HG02840 (cell line): Measurements from ENCODE around the gene THBS1.

ENCODE experiments used
- ATAC-seq: cut with Tn5 transposase; IDR thresholded peaks from one replicate; pipeline ENCODE4 v1.9.1; 2021; ENCODE audit warnings: mild to moderate bottlenecking, moderate library complexity, moderate number of reproducible peaks; ENCODE audit not compliant: unreplicated experiment, low FRiP score

The THBS1 gene

DNA sequence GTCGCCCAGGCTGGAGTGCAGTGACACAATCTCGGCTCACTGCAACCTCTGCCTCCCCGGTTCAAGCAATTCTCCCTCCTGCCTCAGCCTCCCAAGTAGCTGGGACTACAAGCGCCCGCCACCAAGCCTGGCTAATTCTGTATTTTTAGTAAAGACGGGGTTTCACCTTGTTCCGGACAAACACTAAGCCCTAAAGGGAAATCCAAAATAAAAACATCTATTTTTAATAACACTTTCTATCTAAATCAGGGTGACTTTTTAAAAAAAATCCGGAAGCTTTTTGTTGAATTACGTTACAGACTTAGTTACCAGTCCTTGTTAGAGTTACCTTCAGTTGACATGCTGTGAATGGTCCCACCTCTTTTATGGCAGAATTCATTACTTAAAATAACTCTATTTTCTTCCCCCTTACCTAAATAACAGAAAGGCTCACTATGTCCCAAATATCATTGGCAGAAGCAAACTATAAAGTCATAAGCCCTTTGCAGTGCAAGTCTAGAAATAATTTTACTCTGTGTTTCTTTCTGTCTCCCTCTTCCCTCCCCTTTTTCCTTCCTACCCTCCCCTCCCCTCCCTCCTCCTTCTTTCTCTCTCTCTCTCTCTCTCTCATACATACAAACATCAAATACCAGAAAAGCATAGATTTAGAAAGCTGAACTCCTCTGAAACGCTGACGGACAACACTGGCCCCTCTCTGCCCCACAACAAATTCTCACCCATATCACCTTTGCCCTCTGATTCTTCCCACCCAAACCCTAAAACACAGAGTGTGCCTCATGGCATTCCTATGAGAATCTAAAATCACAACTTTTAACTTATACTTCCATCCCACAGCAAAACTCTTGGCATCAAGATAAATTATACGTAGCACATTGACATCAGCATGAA lies 18.3 kb downstream of the THBS1 start:
- no peak for ATAC-seq

DNA sequence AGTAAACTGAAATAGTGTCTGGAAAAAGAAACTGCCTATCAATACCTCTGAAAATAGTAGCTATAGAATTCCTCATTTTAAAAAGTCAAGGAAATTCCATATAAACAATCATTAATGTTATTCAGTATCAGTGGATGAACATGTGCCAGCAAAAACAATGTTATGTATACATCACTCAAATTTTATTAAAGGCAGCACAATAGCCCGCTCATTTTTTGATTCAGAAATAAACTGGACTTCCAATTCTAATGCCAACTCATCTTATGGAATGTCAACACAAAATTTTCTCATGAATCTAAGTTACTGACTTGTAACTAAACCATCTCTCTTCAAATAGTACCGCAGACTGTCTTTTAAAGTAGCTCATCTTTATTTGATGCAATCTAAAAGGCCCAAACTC lies 19.0 kb downstream of the THBS1 start:
- ATAC-seq = no peak

DNA sequence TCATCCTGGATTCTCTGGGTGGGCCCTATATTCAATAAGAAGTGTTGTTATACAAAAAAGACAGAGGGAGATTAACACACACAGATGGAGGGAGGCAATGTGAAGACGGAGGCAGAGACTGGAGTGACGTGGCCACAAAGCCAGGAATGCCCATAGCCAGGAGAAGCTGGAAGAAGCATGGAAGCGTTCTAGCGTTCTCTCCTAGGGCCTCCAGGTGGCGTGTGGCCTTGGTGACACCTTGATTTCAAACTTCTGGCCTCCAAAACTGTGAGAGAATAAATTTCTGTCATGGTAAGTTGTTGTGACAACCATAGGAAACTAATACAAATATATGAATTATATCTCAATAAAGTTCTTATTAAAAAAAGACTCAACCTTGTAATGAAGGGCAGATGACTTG lies 21.3 kb downstream of the THBS1 start:
- ATAC-seq = no peak

DNA sequence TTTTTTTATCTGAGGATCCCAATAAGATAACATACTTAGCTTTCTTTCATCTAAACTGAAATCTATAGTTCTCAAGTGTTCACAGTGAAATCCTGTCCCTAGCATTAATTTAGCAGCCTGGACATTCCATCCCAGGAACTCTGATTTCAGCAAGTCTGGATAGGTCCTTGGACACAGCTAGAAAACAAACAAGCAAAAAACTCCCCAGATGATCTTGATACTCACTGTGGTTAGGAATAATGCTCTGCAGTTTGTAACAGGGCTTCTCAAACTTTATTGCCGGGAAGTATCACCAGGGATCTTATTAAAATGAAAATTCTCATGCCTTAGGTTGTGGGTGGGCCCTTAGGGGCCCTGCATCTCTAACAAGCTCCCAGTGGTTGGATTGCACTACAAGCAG lies 24.3 kb downstream of the THBS1 start:
- ATAC-seq = no peak

DNA sequence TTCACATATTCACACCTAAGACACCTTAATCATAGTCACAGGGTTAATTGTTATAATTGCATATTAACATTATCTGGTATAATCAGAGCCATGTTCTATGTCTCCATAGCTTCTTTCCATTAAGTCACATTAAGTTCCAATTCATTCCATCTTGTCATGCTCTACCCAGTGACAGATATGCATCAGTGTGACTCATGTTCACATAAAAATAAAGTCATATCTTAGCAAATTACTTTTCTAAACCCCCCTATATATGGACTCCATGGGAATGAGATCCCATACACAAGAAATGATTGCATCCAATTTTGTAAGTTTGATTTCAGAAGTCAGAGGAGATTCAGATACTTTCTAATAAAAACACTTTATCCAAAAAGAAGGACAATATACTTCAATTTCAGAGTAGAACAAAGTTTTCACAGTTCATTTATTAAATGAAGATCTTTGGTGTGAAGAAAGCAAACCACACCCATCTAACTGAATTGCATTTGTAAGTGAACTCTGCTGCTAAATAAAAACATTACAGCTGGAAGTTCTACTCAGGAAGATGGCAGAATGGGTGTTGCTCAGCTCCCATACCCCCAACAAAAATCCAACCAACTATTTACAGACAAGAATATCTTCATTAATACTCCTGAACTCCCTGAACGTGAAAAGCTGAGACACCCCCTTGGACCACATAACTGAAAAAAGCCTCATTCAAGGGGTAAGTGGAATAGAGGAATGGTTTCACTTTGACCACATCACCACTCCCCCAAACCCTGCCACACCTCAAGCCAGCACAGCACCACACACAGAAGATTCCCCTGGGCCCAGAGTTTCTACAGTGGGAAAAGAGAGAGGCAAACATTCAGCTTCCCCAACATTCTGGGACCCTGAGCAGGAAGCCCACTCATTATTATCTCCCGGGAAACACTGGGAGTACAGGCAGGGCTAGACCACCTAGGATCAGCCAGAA lies 27.6 kb downstream of the THBS1 start:
- no peak for ATAC-seq

DNA sequence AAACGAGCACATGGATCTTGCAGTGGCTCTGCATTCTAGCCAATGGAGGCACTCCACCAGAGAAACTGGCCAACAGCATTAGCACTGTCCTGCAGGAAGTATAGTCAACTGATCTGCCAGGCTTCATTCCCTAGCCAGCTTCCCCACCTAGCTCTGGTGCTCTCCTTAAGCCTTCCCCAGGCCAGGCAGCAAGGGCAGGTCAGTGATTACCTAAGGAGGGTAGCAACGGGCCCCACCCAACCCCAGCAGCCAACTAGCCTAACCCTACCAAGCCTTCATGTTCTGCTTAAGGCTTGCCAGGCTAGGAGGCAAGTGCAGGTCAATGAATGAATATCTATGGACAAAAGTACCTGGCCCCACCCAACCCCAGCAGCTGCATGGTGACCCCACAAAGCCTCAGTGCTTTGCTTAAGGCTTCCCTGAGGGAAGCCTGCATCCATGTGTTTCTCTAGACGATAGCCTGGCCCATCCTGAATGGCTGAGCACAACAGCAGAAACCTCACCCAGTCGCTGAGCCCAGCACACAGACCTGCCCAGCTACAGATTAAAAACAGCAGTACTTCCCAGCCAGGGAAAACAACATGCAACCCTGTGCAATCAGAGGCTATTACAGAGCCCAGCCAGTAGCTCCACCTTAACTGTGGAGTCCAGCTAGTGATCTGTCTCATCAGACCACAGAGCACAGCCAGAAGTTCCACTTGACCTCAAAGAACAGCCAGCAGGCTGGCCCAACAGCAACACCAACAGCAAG lies 28.5 kb downstream of the THBS1 start:
- no peak for ATAC-seq

DNA sequence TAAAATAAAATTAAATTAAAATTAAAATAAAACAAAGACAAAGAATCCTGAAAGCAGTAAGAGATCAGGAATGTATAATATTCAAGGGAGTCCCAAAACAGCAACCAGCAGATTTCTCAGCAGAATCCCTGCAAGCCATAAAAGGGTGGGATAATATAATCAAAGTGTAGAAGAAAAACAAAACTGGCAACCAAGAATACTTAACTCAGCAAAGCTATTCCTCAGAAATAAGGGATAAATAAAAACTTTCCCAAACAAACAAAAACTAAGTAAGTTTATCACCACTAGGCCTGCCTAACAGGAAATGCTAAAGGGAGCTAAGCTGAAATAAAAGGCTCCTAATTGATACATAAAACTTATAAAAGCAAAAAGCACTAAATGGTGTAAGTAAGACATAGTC lies 29.8 kb downstream of the THBS1 start:
- ATAC-seq = no peak

DNA sequence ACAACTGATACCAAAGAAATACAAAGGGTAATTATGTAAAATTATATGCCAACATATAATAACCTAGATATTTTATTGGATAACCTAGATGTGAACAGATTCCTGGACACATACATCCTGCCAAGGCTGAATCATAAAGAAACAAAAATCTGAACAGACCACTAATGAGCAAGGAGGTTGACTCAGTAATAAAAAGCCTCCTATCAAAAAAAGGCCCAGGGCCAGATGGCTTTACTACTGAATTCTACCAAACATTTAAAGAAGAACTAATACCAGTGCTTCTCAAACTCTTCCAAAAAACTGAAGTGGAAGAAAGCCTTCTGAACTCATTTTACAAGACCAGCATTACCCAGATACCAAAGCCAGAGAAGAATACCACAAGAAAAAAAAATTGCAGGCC lies 32.4 kb downstream of the THBS1 start:
- ATAC-seq = no peak

DNA sequence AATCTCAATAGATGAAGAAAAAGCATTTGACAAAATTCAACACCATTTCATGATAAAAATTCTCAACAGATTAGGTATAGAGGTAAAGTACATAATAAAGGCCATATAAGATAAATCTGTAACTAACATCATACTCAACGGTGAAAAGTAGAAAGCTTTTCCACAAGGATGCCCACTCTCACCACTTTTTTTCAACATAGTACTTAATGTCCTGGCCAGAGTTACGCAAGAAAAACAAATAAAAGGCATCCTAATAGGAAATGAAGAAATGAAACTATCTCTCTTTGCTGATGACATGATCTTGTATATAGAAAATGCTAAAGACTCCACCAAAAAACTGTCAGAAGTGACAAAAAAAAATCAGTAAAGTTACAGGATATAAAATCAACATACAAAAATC lies 33.0 kb downstream of the THBS1 start:
- ATAC-seq = no peak

DNA sequence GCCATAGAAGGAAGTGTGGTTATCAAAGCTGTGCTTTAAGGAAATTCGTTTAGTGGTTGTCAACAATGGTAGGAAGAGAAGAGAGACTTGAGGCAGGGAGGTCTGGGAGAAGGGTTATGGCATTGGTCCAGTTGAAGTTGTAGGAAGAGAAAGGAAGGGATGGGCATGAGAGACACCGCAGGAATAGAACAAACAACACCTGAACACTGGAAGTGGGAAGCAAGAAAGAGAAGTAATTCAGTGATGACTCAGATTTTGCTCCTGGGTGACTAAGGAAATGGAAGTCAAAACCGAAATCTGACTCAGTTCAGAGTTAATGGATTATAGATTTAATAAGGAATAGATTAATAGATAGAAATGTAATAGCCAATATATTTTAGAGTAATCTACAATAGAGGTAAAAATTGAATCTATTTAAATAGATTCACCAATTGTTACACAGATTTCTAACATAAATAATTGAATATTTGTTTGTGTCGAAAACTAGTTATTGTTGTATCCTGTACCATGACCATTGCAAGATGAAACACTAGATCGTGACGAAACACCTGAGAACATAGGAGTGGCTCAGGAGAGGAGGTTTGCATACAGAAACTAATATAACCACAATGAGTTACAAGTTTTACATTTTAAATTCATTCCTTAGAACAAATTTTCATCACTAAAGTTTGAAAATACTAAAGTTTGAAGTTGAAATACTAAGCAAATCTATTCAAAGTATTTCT lies 36.0 kb downstream of the THBS1 start:
- ATAC-seq = no peak

DNA sequence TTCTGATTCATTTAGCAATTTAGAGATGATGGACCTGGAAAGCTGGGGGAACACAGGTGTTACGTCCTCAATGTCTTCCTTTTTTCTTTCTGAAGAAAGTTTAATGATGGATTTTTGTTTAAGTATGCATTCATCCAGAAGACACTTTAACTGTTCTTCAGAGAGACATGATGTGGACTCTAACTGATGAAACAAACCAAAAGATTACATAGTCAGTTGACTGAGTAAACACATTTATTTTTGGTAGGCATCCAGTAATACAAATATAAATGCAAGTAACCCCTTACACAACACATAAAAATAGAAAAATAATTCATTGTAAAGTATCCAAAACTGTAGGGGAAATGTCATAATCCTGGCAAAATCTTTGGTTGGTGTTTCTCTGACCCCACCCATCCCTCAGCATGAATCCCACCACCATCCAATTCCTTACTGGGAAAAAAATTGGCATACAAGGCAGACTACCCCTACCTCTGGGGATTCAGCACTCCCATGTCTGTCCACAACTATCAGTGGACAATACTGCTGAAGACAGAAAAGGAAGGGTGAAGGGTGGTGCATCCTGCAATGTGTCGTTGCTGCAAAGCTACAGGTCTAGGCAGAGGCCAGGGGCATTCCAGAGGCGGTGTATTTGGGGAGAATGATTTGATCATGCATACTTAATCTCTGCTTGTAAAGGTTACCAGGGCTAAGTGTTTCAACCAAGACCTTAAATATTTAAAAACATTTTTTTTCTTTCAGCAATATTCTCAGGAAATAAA lies 37.4 kb downstream of the THBS1 start:
- ATAC-seq = no peak

DNA sequence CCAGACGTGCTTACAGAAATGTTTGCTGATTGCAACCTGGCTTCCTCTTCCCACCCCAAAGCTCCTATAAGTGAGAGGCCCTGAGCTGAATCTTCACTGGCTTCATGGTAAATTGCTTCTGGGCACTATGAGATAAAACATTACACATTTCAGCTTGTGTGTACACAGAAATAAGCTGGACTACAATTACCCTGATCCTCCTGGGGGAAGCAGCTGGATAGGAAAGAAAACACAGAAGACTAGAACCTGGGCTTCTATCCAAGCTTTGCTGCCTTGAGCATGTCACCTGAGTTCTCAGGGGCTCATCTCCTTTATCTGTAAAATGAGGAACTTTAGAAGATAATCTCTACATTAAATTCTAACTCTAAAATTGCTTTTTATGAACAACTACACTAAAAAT lies 40.3 kb downstream of the THBS1 start:
- ATAC-seq = no peak

DNA sequence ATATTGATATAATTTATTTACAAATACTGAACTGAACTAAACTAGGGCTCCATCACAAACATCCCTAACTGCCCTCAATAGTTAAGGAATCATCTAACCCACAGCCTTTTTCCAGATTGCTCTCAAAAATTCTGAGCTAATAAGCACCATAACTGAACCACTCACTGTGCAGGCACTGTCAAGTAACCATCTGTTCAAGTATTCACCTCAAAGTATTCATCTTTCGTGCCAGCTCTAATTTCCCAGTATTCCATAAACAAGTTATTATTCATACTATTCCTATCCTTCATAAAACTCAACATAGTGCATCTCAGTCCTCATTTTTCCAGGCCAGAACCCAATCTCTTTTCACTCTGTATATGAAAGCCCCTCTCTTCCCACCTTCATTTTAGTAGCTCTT lies 41.1 kb downstream of the THBS1 start:
- ATAC-seq = no peak

DNA sequence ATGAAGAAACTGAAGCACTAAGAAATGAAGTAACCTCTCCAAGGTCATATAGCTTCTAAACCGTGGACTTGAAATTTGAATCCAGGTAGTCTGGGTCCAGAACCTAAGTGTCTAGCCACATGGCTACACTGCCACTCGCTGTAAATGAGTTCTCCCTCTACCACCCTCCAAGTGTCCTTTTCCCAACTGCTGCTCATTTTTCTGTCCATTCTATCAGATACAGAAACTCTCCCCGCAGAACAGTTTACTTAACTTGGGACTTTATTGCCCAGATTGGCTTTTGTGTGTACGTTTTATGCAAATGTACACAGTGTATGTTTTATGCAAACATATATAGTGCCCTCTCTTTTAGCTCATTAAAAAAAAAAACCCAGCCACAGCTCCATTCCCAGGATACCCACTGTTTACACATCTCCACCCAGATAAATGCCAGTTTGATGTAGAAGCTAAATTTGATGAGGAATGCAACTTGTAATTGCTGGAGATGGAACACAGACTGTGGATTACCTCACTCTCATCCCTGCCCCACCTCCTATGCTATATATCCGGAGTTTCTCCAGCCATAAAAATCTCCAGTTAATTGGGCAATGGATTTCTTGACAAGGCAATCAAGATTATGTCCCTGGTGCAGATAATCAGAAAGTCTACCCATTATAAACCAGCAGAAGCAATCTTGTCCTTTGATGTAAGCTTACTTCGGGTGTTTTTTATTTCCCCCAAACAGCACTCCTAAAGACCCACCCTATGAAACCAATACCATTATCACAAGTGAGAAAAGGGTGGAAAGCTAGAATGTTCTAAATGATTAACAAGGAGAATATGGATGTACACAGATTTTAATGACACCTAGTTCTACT lies 42.0 kb downstream of the THBS1 start:
- ATAC-seq = no peak

DNA sequence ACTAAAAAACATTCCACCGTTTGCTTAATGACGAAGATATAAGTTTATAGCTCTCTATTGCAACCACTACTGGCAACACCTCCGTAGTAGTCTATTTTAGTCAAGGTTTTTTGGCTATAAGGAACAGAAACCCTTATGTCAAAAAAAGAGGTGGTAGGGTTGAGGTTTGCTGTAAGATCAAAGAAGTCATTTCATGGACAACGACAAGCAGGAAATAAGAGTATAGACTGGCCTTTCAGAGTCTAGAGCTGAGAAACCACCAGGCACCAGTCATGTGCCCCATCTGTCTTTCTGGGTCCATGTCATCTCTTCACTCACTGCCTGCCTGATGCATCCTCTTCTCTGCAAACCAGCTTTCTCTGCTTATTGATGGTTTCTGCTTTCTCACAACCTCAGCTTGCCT lies 42.7 kb downstream of the THBS1 start:
- peak; percentile 67 for ATAC-seq

DNA sequence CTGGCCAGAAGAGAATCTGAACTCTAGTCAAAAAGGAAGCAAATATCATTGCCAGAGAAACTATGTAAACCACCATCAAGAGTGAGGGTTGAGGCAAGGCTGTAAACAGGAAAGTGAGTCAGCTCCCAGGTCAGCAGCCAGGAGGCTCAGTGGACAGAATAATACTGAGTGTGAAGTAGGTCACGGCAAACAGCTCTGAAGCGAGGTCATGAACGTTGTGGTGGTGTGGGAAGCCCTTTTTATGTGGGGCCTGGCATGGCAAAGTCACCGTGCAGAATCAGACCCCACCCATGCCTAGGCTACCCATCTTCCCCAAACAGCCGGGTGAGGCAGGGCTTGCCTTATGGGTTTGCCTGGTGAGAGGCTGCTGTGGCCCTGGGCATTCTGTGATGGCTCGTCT lies 43.9 kb downstream of the THBS1 start:
- no peak for ATAC-seq

DNA sequence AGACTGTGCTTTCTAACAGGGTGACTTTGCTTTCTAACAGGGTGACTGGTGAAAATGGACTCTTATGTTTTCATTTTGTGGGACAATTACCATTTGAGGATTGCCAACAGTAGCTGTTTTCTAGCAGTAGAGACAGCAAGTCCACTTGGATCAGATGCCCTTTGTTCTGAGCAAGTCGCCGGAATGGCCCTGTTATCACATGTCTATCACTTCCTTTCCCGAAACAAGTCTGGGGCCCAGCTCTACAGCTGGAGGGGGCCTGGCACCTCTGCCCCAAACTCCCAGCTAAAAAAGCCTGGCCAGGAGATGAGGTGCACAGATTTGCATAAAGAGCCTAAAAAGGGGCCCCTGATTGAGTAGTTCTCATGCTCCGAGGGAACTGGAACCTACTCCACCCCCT lies 44.6 kb downstream of the THBS1 start:
- no peak for ATAC-seq

DNA sequence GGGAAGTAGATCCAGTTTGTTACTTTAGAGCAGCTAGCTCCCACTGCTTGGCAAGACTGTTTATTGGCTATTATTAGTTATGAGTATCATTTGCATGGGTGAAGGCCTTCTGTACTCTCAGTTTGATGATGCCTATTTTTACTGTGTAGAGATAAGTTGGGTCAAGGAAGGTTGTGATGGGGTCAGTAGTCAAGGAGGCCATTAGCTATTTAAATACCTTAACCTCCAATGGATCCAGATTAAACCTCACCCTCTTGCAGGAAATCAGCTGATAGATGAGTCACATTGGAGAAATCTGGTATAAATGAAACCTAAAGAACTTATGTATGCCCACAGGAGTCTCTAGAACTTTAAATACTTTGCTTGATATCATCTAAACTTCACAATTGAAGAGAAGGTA lies 45.0 kb downstream of the THBS1 start:
- ATAC-seq = no peak
